Brain microvascular endothelial cell (primary cell): ENCODE measurements around the gene MYLK.

Experiments used
- DNase-seq: peaks from one replicate; pipeline ENCODE4 v3.0.0-alpha.2; 2020
- H3K27ac ChIP-seq: fragments of 250-450 bp; sonication (Bioruptor Pico); 2 replicates; pipeline ENCODE4 v1.5.1; 2020; ENCODE audit warnings: mild to moderate bottlenecking, moderate library complexity
- H3K27me3 ChIP-seq: fragments of 250-450 bp; sonication (Bioruptor Pico); replicated peaks from 2 replicates; pipeline ENCODE4 v1.5.1; 2020; ENCODE audit warnings: mild to moderate bottlenecking
- H3K36me3 ChIP-seq: fragments of 250-450 bp; sonication (Bioruptor Pico); replicated peaks from 2 replicates; pipeline ENCODE4 v1.5.1; 2020; ENCODE audit warnings: mild to moderate bottlenecking
- H3K4me3 ChIP-seq: 2 replicates; pipeline ENCODE4 v1.5.1; 2011; ENCODE audit warnings: low read depth, mild to moderate bottlenecking, control low read depth, low read length, moderate library complexity
- in situ Hi-C: cut with HindIII; loops from 2 replicates; pipeline ENCODE4 v1.10.0; 2017; ENCODE audit warnings: low sequenced_read_pairs, low pct_ligation_motif_present
- TF ChIP-seq, protein P1 (sequence below): IDR thresholded peaks from 2 replicates; pipeline ENCODE4 v1.5.1; 2011; ENCODE audit warnings: low read depth, mild to moderate bottlenecking, moderate library complexity, low read length, control low read depth, inconsistent platforms; ENCODE audit errors: missing control alignments

The MYLK gene

GRCh38 chr3:123667784-123668183 lies 216.3 kb downstream of the MYLK start:
- DNase-seq: no peak
- Histone ChIP-seq H3K36me3 (no peaks in the 10 kb centered on the region), H3K27me3 (no peaks in the 10 kb centered on the region), H3K27ac (no peak overlapping the region), H3K4me3 (no peak overlapping the region)
- in situ Hi-C loops: no loop called here
- TF ChIP-seq, protein P1, sequence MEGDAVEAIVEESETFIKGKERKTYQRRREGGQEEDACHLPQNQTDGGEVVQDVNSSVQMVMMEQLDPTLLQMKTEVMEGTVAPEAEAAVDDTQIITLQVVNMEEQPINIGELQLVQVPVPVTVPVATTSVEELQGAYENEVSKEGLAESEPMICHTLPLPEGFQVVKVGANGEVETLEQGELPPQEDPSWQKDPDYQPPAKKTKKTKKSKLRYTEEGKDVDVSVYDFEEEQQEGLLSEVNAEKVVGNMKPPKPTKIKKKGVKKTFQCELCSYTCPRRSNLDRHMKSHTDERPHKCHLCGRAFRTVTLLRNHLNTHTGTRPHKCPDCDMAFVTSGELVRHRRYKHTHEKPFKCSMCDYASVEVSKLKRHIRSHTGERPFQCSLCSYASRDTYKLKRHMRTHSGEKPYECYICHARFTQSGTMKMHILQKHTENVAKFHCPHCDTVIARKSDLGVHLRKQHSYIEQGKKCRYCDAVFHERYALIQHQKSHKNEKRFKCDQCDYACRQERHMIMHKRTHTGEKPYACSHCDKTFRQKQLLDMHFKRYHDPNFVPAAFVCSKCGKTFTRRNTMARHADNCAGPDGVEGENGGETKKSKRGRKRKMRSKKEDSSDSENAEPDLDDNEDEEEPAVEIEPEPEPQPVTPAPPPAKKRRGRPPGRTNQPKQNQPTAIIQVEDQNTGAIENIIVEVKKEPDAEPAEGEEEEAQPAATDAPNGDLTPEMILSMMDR: no peak

GRCh38 chr3:123664753-123665152 lies 219.4 kb downstream of the MYLK start:
- TF ChIP-seq, protein P1: no peak
- H3K36me3 ChIP-seq: no peaks in the 10 kb centered on the region
- no peak overlapping the region for H3K4me3 ChIP-seq
- in situ Hi-C loops: no loop called here
- DNase-seq: no peak
- no peak overlapping the region for H3K27ac ChIP-seq
- no peaks in the 10 kb centered on the region for H3K27me3 ChIP-seq

- DNase-seq: no peak
- Histone ChIP-seq H3K36me3 (no peaks in the 10 kb centered on the region), H3K27ac (no peak overlapping the region), H3K27me3 (no peaks in the 10 kb centered on the region), H3K4me3 (no peak overlapping the region)
- in situ Hi-C loops: no loop called here
- TF ChIP-seq, protein P1: no peak
Observed at GRCh38 chr3:123663977-123664376, 220.2 kb downstream of the MYLK start.

DNA sequence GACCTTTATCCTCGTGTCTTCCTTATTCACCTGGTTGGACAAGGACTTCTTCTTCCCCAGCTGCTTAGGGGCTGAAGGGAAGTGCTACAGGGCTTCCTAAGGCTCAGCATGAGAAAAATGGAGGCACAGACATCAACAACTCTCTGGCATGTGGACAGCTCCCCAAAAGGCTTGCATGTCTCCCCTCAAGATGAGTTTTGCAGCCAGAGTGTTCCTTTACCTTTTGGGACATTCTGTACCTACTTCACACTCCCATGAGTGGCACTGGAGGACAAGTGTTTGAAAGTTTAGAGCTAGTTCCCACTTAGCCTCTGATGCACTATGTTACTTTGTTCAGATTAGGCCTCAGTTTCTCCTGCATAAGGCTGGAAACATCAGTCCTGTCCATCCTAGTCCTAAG lies 222.2 kb downstream of the MYLK start:
- no peaks in the 10 kb centered on the region for H3K36me3 ChIP-seq
- no peak overlapping the region for H3K4me3 ChIP-seq
- in situ Hi-C loops: no loop called here
- no peaks in the 10 kb centered on the region for H3K27me3 ChIP-seq
- TF ChIP-seq, protein P1: no peak
- no peak for DNase-seq
- H3K27ac ChIP-seq: no peak overlapping the region

DNA sequence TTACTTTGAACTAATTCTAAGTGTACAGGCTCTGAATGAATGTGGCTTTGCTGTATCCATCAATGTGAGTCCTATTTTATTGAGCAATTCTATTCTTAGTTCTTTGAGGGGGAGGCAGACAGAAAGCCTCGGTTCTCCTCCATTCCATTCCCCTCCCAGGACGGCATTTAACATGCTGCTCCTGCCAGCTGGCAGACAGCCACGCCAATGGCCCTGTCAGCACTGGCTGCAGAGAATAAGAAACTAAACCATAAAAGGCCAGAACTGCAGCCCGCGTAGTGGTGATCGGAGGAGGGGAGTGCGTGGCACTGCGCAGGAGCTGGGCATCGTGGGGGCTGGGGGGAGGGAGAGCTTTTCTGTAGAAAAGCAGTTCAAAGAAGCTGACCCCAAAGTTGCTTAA lies 223.2 kb downstream of the MYLK start:
- DNase-seq: peak; percentile 94

More for the DNA sequence above, 223.2 kb downstream of the MYLK start:
- H3K4me3 ChIP-seq: no peak overlapping the region
- in situ Hi-C loops: no loop called here
- H3K27ac ChIP-seq: peak overlapping the region; percentile 53
- H3K27me3 ChIP-seq: no peaks in the 10 kb centered on the region
- no peaks in the 10 kb centered on the region for H3K36me3 ChIP-seq
- TF ChIP-seq, protein P1: no peak
